Chondrocyte (in vitro differentiated cells): ENCODE results near the gene LINC01488. TPM values are rescaled to one million over a fixed set of nuclear protein-coding genes. Genes with fewer than 3 reads are reported as not detected.
A peak's percentile ranks its signal among the peaks of the same experiment; 100 is the strongest.

ENCODE experiments used
- DNase-seq: peaks from one replicate; pipeline ENCODE4 v3.0.0; 2021; ENCODE audit warnings: mixed read lengths, low spot score
- H3K27ac Mint-ChIP-seq: one replicate; pipeline ENCODE4 v1.8.0; 2021; ENCODE audit warnings: mild to moderate bottlenecking, moderate library complexity, mixed read lengths; ENCODE audit not compliant: unreplicated experiment
- H3K27me3 Mint-ChIP-seq: 2 replicates; pipeline ENCODE4 v1.8.0; 2021; ENCODE audit warnings: low read depth, mixed read lengths
- H3K36me3 Mint-ChIP-seq: 2 replicates; pipeline ENCODE4 v1.8.0; 2021; ENCODE audit warnings: low read depth, mixed read lengths
- H3K4me1 Mint-ChIP-seq: 2 replicates; pipeline ENCODE4 v1.8.0; 2021; ENCODE audit warnings: low read depth, mild to moderate bottlenecking, mixed read lengths
- H3K4me3 Mint-ChIP-seq: one replicate; pipeline ENCODE4 v1.8.0; 2021; ENCODE audit warnings: mild to moderate bottlenecking, moderate library complexity, mixed read lengths; ENCODE audit not compliant: unreplicated experiment
- H3K9me3 Mint-ChIP-seq: 2 replicates; pipeline ENCODE4 v1.8.0; 2021; ENCODE audit warnings: low read depth, mixed read lengths
- CTCF ChIP-seq: fragments of 200-600 bp; sonication (generic); IDR thresholded peaks from 2 replicates; pipeline ENCODE4 v1.5.0; 2021; ENCODE audit warnings: antibody characterized with exemption, mild to moderate bottlenecking, moderate library complexity
- total RNA-seq: library from RNA; stranded (reverse); gene quantifications from 3 replicates; pipeline ENCODE4 v1.2.1, GENCODE V29; 2021

The LINC01488 gene
- total RNA-seq, 1 donor from 2014 or later, result not detected

GRCh38 chr11:69518081-69518950, 36.9 kb downstream of the LINC01488 start:
- no peak for TF ChIP-seq CTCF
- peak overlapping the region; percentile 47 for H3K27ac Mint-ChIP-seq

GRCh38 chr11:69520186-69520916, 38.9 kb downstream of the LINC01488 start:
- Mint-ChIP-seq H3K36me3 (peaks cover 2% of the 10 kb centered on the region), H3K4me1 (peaks cover 16% of the 10 kb centered on the region), H3K27ac (no peak overlapping the region)

More at GRCh38 chr11:69518081-69518950, 36.9 kb downstream of the LINC01488 start:
- H3K36me3 Mint-ChIP-seq, result peaks cover 2% of the 10 kb centered on the region
- peaks cover 7% of the 10 kb centered on the region for H3K4me1 Mint-ChIP-seq
- peaks cover 19% of the 10 kb centered on the region for H3K9me3 Mint-ChIP-seq
- H3K27me3 Mint-ChIP-seq, result peaks cover 2% of the 10 kb centered on the region
- no peak for DNase-seq
- H3K4me3 Mint-ChIP-seq, result no peak overlapping the region

GRCh38 chr11:69521457-69521856, 40.0 kb downstream of the LINC01488 start:
- Mint-ChIP-seq H3K27ac (no peak overlapping the region), H3K4me3 (no peak overlapping the region)

More at GRCh38 chr11:69520186-69520916, 38.9 kb downstream of the LINC01488 start:
- Mint-ChIP-seq H3K9me3 (peaks cover 19% of the 10 kb centered on the region), H3K4me3 (no peak overlapping the region), H3K27me3 (peaks cover 2% of the 10 kb centered on the region)
- peak; percentile 8 for DNase-seq
- no peak for TF ChIP-seq CTCF

GRCh38 chr11:69523453-69523852, 42.0 kb downstream of the LINC01488 start:
- peaks cover 2% of the 10 kb centered on the region for H3K36me3 Mint-ChIP-seq
- H3K4me3 Mint-ChIP-seq, result no peak overlapping the region
- peaks cover 12% of the 10 kb centered on the region for H3K4me1 Mint-ChIP-seq
- H3K27ac Mint-ChIP-seq, result no peak overlapping the region
- DNase-seq, result peak; percentile 10
- TF ChIP-seq CTCF, result no peak
- peaks cover 2% of the 10 kb centered on the region for H3K27me3 Mint-ChIP-seq
- peaks cover 2% of the 10 kb centered on the region for H3K9me3 Mint-ChIP-seq

More at GRCh38 chr11:69521457-69521856, 40.0 kb downstream of the LINC01488 start:
- peaks cover 2% of the 10 kb centered on the region for H3K27me3 Mint-ChIP-seq
- TF ChIP-seq CTCF, result no peak
- peak; percentile 30 for DNase-seq
- peaks cover 16% of the 10 kb centered on the region for H3K4me1 Mint-ChIP-seq
- H3K36me3 Mint-ChIP-seq, result peaks cover 2% of the 10 kb centered on the region
- peaks cover 14% of the 10 kb centered on the region for H3K9me3 Mint-ChIP-seq

GRCh38 chr11:69524291-69524882, 42.9 kb downstream of the LINC01488 start:
- Mint-ChIP-seq H3K4me1 (peaks cover 9% of the 10 kb centered on the region), H3K4me3 (no peak overlapping the region), H3K27ac (peak overlapping the region; percentile 32), H3K36me3 (no peaks in the 10 kb centered on the region), H3K27me3 (peaks cover 2% of the 10 kb centered on the region), H3K9me3 (no peaks in the 10 kb centered on the region)
- TF ChIP-seq CTCF, result no peak
- peak; percentile 46 for DNase-seq
